ENCODE data around the gene ANKK1. TPM values are rescaled to one million over a fixed set of nuclear protein-coding genes. Genes with fewer than 3 reads are reported as not detected.

Gene ANKK1
- total and polyA plus RNA-seq, 2 donors (not counting 1 experiment from before 2014, with no cell fraction given) = 0.89 to 5.3 TPM

DNA sequence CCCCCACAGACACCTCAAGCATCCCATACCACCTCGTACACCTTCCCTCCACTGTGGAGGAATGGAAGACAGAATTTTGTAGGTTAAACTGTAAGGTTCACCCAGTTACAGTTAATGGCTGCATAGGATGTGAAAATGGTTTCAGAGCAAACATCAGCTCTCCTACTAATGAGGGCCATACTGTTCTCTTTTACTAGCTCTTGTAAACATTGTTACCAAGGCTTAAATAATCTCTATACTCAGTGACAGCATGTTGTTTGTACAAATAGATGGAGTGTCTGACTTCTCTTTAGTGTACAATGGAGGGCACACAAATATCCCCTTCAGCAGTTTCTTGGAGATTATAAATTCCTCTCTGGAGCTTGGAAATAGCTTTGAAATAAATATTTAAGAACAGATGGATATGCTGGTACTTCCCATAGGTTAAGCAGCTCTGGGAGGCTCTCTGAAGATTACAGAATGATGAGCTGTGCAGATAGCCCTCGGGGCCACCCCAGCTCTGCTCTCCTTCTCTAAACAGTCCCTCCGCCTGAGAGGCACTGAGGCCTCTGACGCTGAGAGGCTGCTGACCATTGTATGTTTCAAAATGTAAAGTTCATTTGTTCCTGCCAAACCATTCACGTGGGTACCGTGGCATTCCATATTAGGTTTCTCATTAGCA is 47.5 kb upstream of the ANKK1 start:
- Histone ChIP-seq H4K20me1 (ENCODE audit: control insufficient read depth, insufficient read depth, low read length, poor library complexity, severe bottlenecking) (no peaks in the 10 kb centered on the region), H3K4me2 (replicated peaks; ENCODE audit: low read depth, low read length, poor library complexity, severe bottlenecking) (no peak overlapping the region), H3K36me3 (replicated peaks in 1 of 2; ENCODE audit: control extremely low read depth in 1 of 2, control insufficient read depth in 1 of 2, extremely low read depth in 1 of 2, insufficient read depth in 2 of 2, low read length in 1 of 2) (peaks cover 0 to 77% of the 10 kb centered on the region in 2 experiments), H3K79me2 (ENCODE audit: control insufficient read depth, insufficient read depth, low read length) (no peaks in the 10 kb centered on the region), H3K9ac (ENCODE audit: low read length) (no peak overlapping the region), H3K27ac (ENCODE audit: low read length in 2 of 2) (no peak overlapping the region), H3K4me1 (ENCODE audit: control insufficient read depth in 2 of 2, insufficient read depth in 2 of 2, low read length in 2 of 2) (no peaks in the 10 kb centered on the region), H3K27me3 (replicated peaks in 1 of 4; ENCODE audit: control extremely low read depth in 1 of 4, control insufficient read depth in 3 of 4, insufficient read depth in 4 of 4, low read length in 3 of 4) (no peaks in the 10 kb centered on the region), H3K9me3 (ENCODE audit: control extremely low read depth in 1 of 3, control insufficient read depth in 2 of 3, insufficient read depth in 1 of 3, low read length in 2 of 3) (no peaks in the 10 kb centered on the region), H2AFZ (ENCODE audit: insufficient read depth, low read depth, low read length, poor library complexity, severe bottlenecking) (no peak overlapping the region), H3K4me3 (ENCODE audit: control extremely low read depth in 1 of 5, extremely low read depth in 1 of 5, insufficient read depth in 1 of 5, low read depth in 2 of 5, low read length in 4 of 5) (no peak overlapping the region)
- DNase-seq (no peak), ATAC-seq (ENCODE audit: low read depth) (no peak)
- no peaks in the 10 kb centered on the region for H3K27me3 Mint-ChIP-seq
- H3K9me3 Mint-ChIP-seq (ENCODE audit: insufficient read depth) = no peaks in the 10 kb centered on the region
- CTCF ChIA-PET = no interaction called here
- no peak overlapping the region for H3K4me3 Mint-ChIP-seq
- intact Hi-C loops (cut with micrococcal nuclease) = no loop called here
- no peak overlapping the region for H3K27ac Mint-ChIP-seq
- POLR2A ChIA-PET = no interaction called here
- H3K4me1 Mint-ChIP-seq = no peaks in the 10 kb centered on the region
- 96% methylated on average over 3 of the region's 6 CpGs for WGBS (ENCODE audit: insufficient coverage)
- TF ChIP-seq, protein P1, sequence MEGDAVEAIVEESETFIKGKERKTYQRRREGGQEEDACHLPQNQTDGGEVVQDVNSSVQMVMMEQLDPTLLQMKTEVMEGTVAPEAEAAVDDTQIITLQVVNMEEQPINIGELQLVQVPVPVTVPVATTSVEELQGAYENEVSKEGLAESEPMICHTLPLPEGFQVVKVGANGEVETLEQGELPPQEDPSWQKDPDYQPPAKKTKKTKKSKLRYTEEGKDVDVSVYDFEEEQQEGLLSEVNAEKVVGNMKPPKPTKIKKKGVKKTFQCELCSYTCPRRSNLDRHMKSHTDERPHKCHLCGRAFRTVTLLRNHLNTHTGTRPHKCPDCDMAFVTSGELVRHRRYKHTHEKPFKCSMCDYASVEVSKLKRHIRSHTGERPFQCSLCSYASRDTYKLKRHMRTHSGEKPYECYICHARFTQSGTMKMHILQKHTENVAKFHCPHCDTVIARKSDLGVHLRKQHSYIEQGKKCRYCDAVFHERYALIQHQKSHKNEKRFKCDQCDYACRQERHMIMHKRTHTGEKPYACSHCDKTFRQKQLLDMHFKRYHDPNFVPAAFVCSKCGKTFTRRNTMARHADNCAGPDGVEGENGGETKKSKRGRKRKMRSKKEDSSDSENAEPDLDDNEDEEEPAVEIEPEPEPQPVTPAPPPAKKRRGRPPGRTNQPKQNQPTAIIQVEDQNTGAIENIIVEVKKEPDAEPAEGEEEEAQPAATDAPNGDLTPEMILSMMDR (IDR thresholded peaks at IDR 0.05) = no peak
- no peak for TF ChIP-seq EZH2 (IDR thresholded peaks at IDR 0.05; ENCODE audit: borderline replicate concordance, insufficient read depth, low read depth, low read length, poor library complexity, severe bottlenecking)

DNA sequence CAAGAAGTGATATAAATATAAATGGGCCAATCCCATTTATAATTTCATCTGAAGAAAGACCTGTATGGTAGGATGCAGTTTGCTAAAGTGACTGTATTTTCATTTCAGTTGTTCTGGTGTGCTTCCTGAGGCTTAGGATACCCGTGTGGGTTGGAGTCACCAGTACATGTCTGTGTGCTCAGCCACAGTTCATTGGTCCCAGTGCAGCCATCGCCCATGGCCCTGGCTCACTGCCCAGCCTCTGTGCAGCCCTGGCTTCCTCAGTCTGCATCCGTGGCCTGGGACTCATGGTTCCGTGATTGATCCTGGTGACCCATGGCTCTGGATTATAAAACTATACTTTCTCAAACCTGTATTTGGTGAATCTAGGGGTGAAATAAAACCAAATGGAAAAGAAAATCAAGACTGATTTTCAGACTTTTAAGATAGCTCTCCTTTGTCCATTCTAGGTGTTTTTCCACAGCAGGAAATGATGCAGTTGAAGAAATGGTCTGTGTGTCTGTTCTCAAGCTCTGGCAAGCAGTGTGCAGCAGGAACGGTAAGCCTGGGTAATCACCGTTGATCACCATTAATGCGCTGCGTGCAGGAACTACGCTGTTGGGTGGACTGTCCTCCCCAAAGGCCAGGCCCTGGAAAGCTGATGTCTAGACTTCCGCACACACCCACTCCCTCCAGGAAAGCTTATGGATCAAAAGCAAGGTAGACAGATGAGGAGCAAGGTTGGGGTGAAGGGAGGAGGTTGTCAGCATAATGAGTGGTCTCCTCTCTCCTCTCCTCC is 46.0 kb upstream of the ANKK1 start:
- H3K36me3 ChIP-seq (replicated peaks in 1 of 2; ENCODE audit: control extremely low read depth in 1 of 2, control insufficient read depth in 1 of 2, extremely low read depth in 1 of 2, insufficient read depth in 2 of 2, low read length in 1 of 2) = peaks cover 0 to 64% of the 10 kb centered on the region in 2 experiments
- WGBS (ENCODE audit: insufficient coverage) = 96% methylated on average over 8 of the region's 10 CpGs
- Mint-ChIP-seq H3K27ac (no peak overlapping the region), H3K4me3 (no peak overlapping the region), H3K9me3 (ENCODE audit: insufficient read depth) (no peaks in the 10 kb centered on the region), H3K4me1 (no peaks in the 10 kb centered on the region), H3K27me3 (no peaks in the 10 kb centered on the region)
- H2AFZ ChIP-seq (ENCODE audit: insufficient read depth, low read depth, low read length, poor library complexity, severe bottlenecking) = no peak overlapping the region
- no peak for ATAC-seq (ENCODE audit: low read depth)
- intact Hi-C loops (cut with micrococcal nuclease) = no loop called here
- H3K4me2 ChIP-seq (replicated peaks; ENCODE audit: low read depth, low read length, poor library complexity, severe bottlenecking) = no peak overlapping the region
- no peak for TF ChIP-seq EZH2 (IDR thresholded peaks at IDR 0.05; ENCODE audit: borderline replicate concordance, insufficient read depth, low read depth, low read length, poor library complexity, severe bottlenecking)
- TF ChIP-seq, protein P1 (IDR thresholded peaks at IDR 0.05) = no peak
- H3K9ac ChIP-seq (ENCODE audit: low read length) = no peak overlapping the region
- CTCF ChIA-PET = no interaction called here
- DNase-seq = no peak
- H3K27ac ChIP-seq (ENCODE audit: low read length in 2 of 2) = no peak overlapping the region
- POLR2A ChIA-PET = no interaction called here
- no peaks in the 10 kb centered on the region for H3K27me3 ChIP-seq (replicated peaks in 1 of 4; ENCODE audit: control extremely low read depth in 1 of 4, control insufficient read depth in 3 of 4, insufficient read depth in 4 of 4, low read length in 3 of 4)
- no peaks in the 10 kb centered on the region for H4K20me1 ChIP-seq (ENCODE audit: control insufficient read depth, insufficient read depth, low read length, poor library complexity, severe bottlenecking)
- no peaks in the 10 kb centered on the region for H3K9me3 ChIP-seq (ENCODE audit: control extremely low read depth in 1 of 3, control insufficient read depth in 2 of 3, insufficient read depth in 1 of 3, low read length in 2 of 3)
- no peaks in the 10 kb centered on the region for H3K79me2 ChIP-seq (ENCODE audit: control insufficient read depth, insufficient read depth, low read length)
- H3K4me3 ChIP-seq (ENCODE audit: control extremely low read depth in 1 of 5, extremely low read depth in 1 of 5, insufficient read depth in 1 of 5, low read depth in 2 of 5, low read length in 4 of 5) = no peak overlapping the region
- no peaks in the 10 kb centered on the region for H3K4me1 ChIP-seq (ENCODE audit: control insufficient read depth in 2 of 2, insufficient read depth in 2 of 2, low read length in 2 of 2)

All from B cell (primary cell).